Stomach (tissue), 4 donors: Measurements from ENCODE around the gene SLC25A24.
A peak's percentile ranks its signal among the peaks of the same experiment; 100 is the strongest.

Experiments used
- EP300 ChIP-seq: sonication (generic); formaldehyde crosslinking; IDR thresholded peaks from one replicate; pipeline ENCODE4 v1.6.1; 2017; ENCODE audit warnings: antibody characterized with exemption
- POLR2AphosphoS5 ChIP-seq, 3 donors: sonication (generic); formaldehyde crosslinking; IDR thresholded peaks; one replicate each; pipeline ENCODE4 v1.6.1; 2016; ENCODE audit warnings: antibody characterized with exemption in 3 of 3
- TF ChIP-seq, protein P1 (sequence below), 7 experiments: fragments of 450-650 bp in 4 of 7; fragments of 200-600 bp in 3 of 7; sonication (generic) in 3 of 7; IDR thresholded peaks; one replicate each; pipeline ENCODE4 v1.5.1; 2016 to 2019; ENCODE audit warnings: antibody characterized with exemption in 7 of 7, control low read depth in 2 of 7, mild to moderate bottlenecking in 1 of 7

DNA sequence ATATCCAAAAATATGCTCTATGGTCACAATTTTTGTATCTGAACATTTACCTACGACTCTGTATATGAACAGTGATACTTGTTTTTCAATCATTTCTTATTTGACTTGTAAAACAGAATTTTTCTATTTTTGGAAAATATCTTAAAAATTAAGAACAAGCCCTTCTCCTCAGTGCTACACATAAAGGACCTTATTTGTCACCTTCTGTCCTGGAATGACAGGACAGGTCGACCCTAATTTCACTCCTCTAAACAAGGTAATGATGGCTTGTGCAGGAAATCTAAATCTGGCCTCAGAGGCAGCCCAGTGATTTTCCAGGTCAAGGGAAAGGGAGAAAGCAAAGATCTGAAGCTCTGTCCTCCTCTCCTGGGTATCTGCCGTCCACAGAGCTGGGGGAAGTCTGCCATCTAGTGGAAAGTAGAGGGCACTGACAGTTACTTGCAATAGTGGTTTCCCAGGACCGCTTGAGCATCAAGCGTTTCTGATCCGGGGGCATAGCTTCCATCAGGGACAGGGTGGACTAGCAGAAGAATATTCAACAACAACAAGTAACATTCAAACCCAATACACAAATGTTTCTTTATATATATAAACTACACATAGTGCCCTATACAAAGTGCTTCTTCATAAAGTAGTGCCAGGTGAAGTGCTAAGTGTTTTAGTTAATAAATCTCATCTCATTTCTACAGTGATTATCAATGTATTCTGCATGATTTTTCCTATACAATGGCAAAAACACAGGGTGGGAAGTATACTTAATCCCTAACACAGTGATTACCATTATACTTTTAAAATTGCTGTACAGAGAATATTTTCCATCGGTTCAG is 74.6 kb downstream of the SLC25A24 start:
- TF ChIP-seq, protein P1, sequence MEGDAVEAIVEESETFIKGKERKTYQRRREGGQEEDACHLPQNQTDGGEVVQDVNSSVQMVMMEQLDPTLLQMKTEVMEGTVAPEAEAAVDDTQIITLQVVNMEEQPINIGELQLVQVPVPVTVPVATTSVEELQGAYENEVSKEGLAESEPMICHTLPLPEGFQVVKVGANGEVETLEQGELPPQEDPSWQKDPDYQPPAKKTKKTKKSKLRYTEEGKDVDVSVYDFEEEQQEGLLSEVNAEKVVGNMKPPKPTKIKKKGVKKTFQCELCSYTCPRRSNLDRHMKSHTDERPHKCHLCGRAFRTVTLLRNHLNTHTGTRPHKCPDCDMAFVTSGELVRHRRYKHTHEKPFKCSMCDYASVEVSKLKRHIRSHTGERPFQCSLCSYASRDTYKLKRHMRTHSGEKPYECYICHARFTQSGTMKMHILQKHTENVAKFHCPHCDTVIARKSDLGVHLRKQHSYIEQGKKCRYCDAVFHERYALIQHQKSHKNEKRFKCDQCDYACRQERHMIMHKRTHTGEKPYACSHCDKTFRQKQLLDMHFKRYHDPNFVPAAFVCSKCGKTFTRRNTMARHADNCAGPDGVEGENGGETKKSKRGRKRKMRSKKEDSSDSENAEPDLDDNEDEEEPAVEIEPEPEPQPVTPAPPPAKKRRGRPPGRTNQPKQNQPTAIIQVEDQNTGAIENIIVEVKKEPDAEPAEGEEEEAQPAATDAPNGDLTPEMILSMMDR (IDR thresholded peaks at IDR 0.05): peak in 5 of 7 experiments; percentile 84 to 95 (median 92)
- TF ChIP-seq EP300: no peak
- peak in 2 of 3 donors; percentile 17 to 48 for TF ChIP-seq POLR2AphosphoS5 (IDR thresholded peaks at IDR 0.05)
